Liver (tissue), 9 donors: ENCODE data around the gene VAV3. TPM values are rescaled to one million over a fixed set of nuclear protein-coding genes. Genes with fewer than 3 reads are reported as not detected.

Experiments used
- DNase-seq: peaks from one replicate; pipeline ENCODE4 v3.0.0-alpha.2; 2017; ENCODE audit warnings: low spot score
- H3K27ac ChIP-seq, 2 donors: one replicate each; pipeline ENCODE4 v1.7.0; 2013; ENCODE audit warnings: inconsistent platforms in 2 of 2, low read length in 2 of 2, control low read depth in 1 of 2, low read depth in 1 of 2, mild to moderate bottlenecking in 1 of 2
- H3K27me3 ChIP-seq, 4 donors: one replicate each; pipeline versions ENCODE4 v1.6.1 to v1.7.0; 2013; ENCODE audit warnings: low read length in 3 of 4, inconsistent platforms in 1 of 4, mild to moderate bottlenecking in 1 of 4, moderate library complexity in 1 of 4; ENCODE audit not compliant: control insufficient read depth in 4 of 4, insufficient read depth in 4 of 4
- H3K36me3 ChIP-seq, 4 donors: one replicate each; pipeline versions ENCODE4 v1.6.1 to v1.7.0; 2013; ENCODE audit warnings: low read length in 3 of 4, mild to moderate bottlenecking in 3 of 4, low read depth in 1 of 4, moderate library complexity in 1 of 4; ENCODE audit not compliant: control insufficient read depth in 4 of 4, insufficient read depth in 3 of 4
- H3K4me1 ChIP-seq, 4 donors: one replicate each; pipeline versions ENCODE4 v1.6.1 to v1.7.0; 2013; ENCODE audit warnings: low read length in 3 of 4, mild to moderate bottlenecking in 3 of 4, moderate library complexity in 1 of 4; ENCODE audit not compliant: control insufficient read depth in 4 of 4, insufficient read depth in 4 of 4
- H3K4me3 ChIP-seq, 3 donors: one replicate each; pipeline versions ENCODE4 v1.6.1 to v1.7.0; 2013; ENCODE audit warnings: low read length in 3 of 3, control low read depth in 1 of 3, low read depth in 1 of 3, mild to moderate bottlenecking in 1 of 3
- H3K9ac ChIP-seq, 2 donors: one replicate each; pipeline ENCODE4 v1.7.0; 2013; ENCODE audit warnings: low read length in 2 of 2, mild to moderate bottlenecking in 2 of 2, moderate library complexity in 2 of 2, control low read depth in 1 of 2, low read depth in 1 of 2
- H3K9me3 ChIP-seq, 4 donors: one replicate each; pipeline versions ENCODE4 v1.6.1 to v1.7.0; 2013; ENCODE audit warnings: low read length in 3 of 4; ENCODE audit not compliant: control insufficient read depth in 4 of 4
- CTCF ChIP-seq: fragments of 150-350 bp; IDR thresholded peaks from 2 replicates; pipeline ENCODE4 v1.5.1; 2017; ENCODE audit warnings: improper control_type of control experiment, low read depth, low read length; ENCODE audit not compliant: missing input control
- EGR1 ChIP-seq, 2 donors: IDR thresholded peaks; 2 replicates each; pipeline ENCODE4 v1.6.1; 2016 to 2018; ENCODE audit warnings: antibody characterized with exemption in 2 of 2, low read depth in 2 of 2
- FOXA1 ChIP-seq: IDR thresholded peaks from 2 replicates; pipeline ENCODE4 v1.6.1; 2016; ENCODE audit warnings: antibody characterized with exemption
- GABPA ChIP-seq, 2 donors: IDR thresholded peaks in 1 of 2; conservative IDR thresholded peaks in 1 of 2; 2 replicates each; pipeline ENCODE4 v1.6.1; 2016; ENCODE audit warnings: antibody characterized with exemption in 2 of 2, mild to moderate bottlenecking in 1 of 2, moderate library complexity in 1 of 2
- HNF4A ChIP-seq, 2 donors: conservative IDR thresholded peaks; 2 replicates each; pipeline ENCODE4 v1.6.1; 2016; ENCODE audit warnings: antibody characterized with exemption in 2 of 2, mild to moderate bottlenecking in 2 of 2
- JUND ChIP-seq, 2 donors: IDR thresholded peaks; 2 replicates each; pipeline ENCODE4 v1.6.1; 2016; ENCODE audit warnings: antibody characterized with exemption in 2 of 2
- MAX ChIP-seq: IDR thresholded peaks from 2 replicates; pipeline ENCODE4 v1.6.1; 2016; ENCODE audit warnings: antibody characterized with exemption
- RAD21 ChIP-seq, 2 donors: IDR thresholded peaks; 2 replicates each; pipeline ENCODE4 v1.6.1; 2016; ENCODE audit warnings: antibody characterized with exemption in 2 of 2, mild to moderate bottlenecking in 2 of 2
- RXRA ChIP-seq, 2 donors: IDR thresholded peaks; 2 replicates each; pipeline ENCODE4 v1.6.1; 2017 to 2018; ENCODE audit warnings: antibody characterized with exemption in 2 of 2, mild to moderate bottlenecking in 1 of 2
- TAF1 ChIP-seq: conservative IDR thresholded peaks from 2 replicates; pipeline ENCODE4 v1.6.1; 2016; ENCODE audit warnings: antibody characterized with exemption, mild to moderate bottlenecking
- YY1 ChIP-seq: IDR thresholded peaks from 2 replicates; pipeline ENCODE4 v1.6.1; 2016; ENCODE audit warnings: antibody characterized with exemption, mild to moderate bottlenecking
- ZBTB33 ChIP-seq: IDR thresholded peaks from 2 replicates; pipeline ENCODE4 v1.6.1; 2016; ENCODE audit warnings: antibody characterized with exemption
- WGBS: extraction: QIAGEN DNeasy Blood & Tissue Kit; methylation state at CpG from one replicate; pipeline ENCODE4 v1.1.7; 2013; 5-methylcytosine and 5-hydroxymethylcytosine counted together
- polyA plus RNA-seq, 2 donors: library from polyadenylated mRNA; stranded (reverse) in 1 of 2; unstranded in 1 of 2; fragments of 200-250 nt in 1 of 2; fragments of >200 nt in 1 of 2; fragmentation: Nextera tagmentation in 1 of 2; extraction: Ambion mirVana in 1 of 2; gene quantifications; one replicate each; pipeline versions ENCODE4 v1.2.1 to v1.2.3, GENCODE V29; 2013 to 2015
- total RNA-seq, 2 donors: library from RNA; depleted of rRNA; stranded (reverse); fragments of >200 nt; gene quantifications; one replicate each; pipeline ENCODE4 v1.2.3, GENCODE V29; 2014
- TF ChIP-seq, protein P1 (sequence below): IDR thresholded peaks from 2 replicates; pipeline ENCODE4 v1.6.1; 2016; ENCODE audit warnings: antibody characterized with exemption, mild to moderate bottlenecking
- donor health status: healthy.
- donor health status: healthy.
- donor health status: healthy.
- donor health status: healthy.
- donor health status: healthy.

The VAV3 gene
- total and polyA plus RNA-seq, 4 donors = 0.46 to 4.8 (median 2.7) TPM

GRCh38 chr1:107867897-107868296, 97.1 kb downstream of the VAV3 start (continued):
- TF ChIP-seq, protein P1, sequence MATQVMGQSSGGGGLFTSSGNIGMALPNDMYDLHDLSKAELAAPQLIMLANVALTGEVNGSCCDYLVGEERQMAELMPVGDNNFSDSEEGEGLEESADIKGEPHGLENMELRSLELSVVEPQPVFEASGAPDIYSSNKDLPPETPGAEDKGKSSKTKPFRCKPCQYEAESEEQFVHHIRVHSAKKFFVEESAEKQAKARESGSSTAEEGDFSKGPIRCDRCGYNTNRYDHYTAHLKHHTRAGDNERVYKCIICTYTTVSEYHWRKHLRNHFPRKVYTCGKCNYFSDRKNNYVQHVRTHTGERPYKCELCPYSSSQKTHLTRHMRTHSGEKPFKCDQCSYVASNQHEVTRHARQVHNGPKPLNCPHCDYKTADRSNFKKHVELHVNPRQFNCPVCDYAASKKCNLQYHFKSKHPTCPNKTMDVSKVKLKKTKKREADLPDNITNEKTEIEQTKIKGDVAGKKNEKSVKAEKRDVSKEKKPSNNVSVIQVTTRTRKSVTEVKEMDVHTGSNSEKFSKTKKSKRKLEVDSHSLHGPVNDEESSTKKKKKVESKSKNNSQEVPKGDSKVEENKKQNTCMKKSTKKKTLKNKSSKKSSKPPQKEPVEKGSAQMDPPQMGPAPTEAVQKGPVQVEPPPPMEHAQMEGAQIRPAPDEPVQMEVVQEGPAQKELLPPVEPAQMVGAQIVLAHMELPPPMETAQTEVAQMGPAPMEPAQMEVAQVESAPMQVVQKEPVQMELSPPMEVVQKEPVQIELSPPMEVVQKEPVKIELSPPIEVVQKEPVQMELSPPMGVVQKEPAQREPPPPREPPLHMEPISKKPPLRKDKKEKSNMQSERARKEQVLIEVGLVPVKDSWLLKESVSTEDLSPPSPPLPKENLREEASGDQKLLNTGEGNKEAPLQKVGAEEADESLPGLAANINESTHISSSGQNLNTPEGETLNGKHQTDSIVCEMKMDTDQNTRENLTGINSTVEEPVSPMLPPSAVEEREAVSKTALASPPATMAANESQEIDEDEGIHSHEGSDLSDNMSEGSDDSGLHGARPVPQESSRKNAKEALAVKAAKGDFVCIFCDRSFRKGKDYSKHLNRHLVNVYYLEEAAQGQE = no peak

GRCh38 chr1:107867422-107867821, 97.6 kb downstream of the VAV3 start:
- H3K9ac ChIP-seq = no peak overlapping the region
- no peak overlapping the region for H3K27ac ChIP-seq
- H3K36me3 ChIP-seq = no peaks in the 10 kb centered on the region
- no peak overlapping the region for H3K4me3 ChIP-seq
- H3K4me1 ChIP-seq = no peaks in the 10 kb centered on the region
- TF ChIP-seq GABPA (IDR thresholded peaks at IDR 0.05 in 1 of 2, conservative IDR thresholded peaks at IDR 0.05 in 1 of 2) (no peak), CTCF (no peak), RAD21 (IDR thresholded peaks at IDR 0.05) (no peak), YY1 (no peak), JUND (IDR thresholded peaks at IDR 0.05) (no peak)
- TF ChIP-seq, protein P1 = no peak
- DNase-seq = no peak
- H3K9me3 ChIP-seq = no peaks in the 10 kb centered on the region
- H3K27me3 ChIP-seq = no peaks in the 10 kb centered on the region
- WGBS = 35% methylated on average over 2 of the region's 2 CpGs

DNA sequence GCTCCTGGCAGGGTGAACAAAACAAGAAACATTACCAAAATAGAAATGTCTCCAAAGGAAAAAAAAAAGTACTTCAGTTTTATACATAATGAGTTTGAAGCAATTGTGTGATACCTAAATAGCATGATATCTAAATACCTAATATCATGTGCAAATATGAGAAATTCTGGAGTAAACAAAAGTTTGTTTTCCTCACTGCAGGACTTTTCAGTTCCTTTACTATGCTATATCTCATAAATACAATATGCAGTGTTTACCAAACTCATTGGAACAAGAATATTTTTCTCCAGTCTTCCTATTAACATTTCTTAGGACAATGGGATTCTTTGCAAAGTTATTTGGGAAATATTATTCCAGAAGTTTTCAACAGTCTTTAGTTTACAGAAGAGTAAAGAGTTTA, 98.1 kb downstream of the VAV3 start:
- Histone ChIP-seq H3K9ac (no peak overlapping the region), H3K9me3 (no peaks in the 10 kb centered on the region), H3K4me1 (no peaks in the 10 kb centered on the region), H3K27ac (no peak overlapping the region), H3K4me3 (no peak overlapping the region), H3K27me3 (no peaks in the 10 kb centered on the region), H3K36me3 (no peaks in the 10 kb centered on the region)
- DNase-seq = no peak
- no peak for TF ChIP-seq MAX
- no peak for TF ChIP-seq HNF4A (conservative IDR thresholded peaks at IDR 0.05)
- TF ChIP-seq JUND (IDR thresholded peaks at IDR 0.05) = no peak
- no peak for TF ChIP-seq RXRA (IDR thresholded peaks at IDR 0.05)
- no peak for TF ChIP-seq YY1
- no peak for TF ChIP-seq FOXA1
- TF ChIP-seq TAF1 = no peak
- TF ChIP-seq CTCF = no peak
- no peak for TF ChIP-seq EGR1 (IDR thresholded peaks at IDR 0.05; ENCODE audit: low read depth in 2 of 2)
- TF ChIP-seq ZBTB33 = no peak
